HepG2 (cell line): ENCODE measurements around the gene SECISBP2L. TPM values are rescaled to one million over a fixed set of nuclear protein-coding genes. Genes with fewer than 3 reads are reported as not detected.

ENCODE experiments used
- CENPBD1 ChIP-seq: sonication (generic); formaldehyde crosslinking; IDR thresholded peaks from 2 replicates; pipeline ENCODE4 v1.8.0; 2022; ENCODE audit warnings: missing genetic modification reagents, low read depth, mild to moderate bottlenecking, borderline replicate concordance
- GABPB1 ChIP-seq: IDR thresholded peaks from 2 replicates; pipeline ENCODE4 v1.6.1; 2016; ENCODE audit warnings: mild to moderate bottlenecking, missing genetic modification reagents, moderate library complexity, missing compliant biosample characterization
- HNRNPK ChIP-seq: fragments of 200-400 bp; formaldehyde crosslinking; IDR thresholded peaks from 2 replicates; pipeline ENCODE4 v1.6.1; 2018; ENCODE audit warnings: low read length, low read depth, moderate library complexity, mild to moderate bottlenecking; ENCODE audit not compliant: poor library complexity, severe bottlenecking
- HNRNPL ChIP-seq: fragments of 200-400 bp; formaldehyde crosslinking; IDR thresholded peaks from 2 replicates; pipeline ENCODE4 v1.6.1; 2017; ENCODE audit warnings: mild to moderate bottlenecking, low read depth, low read length
- MEF2D ChIP-seq: sonication (generic); formaldehyde crosslinking; IDR thresholded peaks from 2 replicates; pipeline ENCODE4 v1.5.1; 2020; ENCODE audit warnings: mild to moderate bottlenecking, missing genetic modification reagents
- MTF2 ChIP-seq: sonication (generic); formaldehyde crosslinking; IDR thresholded peaks from 2 replicates; pipeline ENCODE4 v1.5.0; 2020; ENCODE audit warnings: missing genetic modification reagents, borderline replicate concordance
- NFKB2 ChIP-seq: sonication (generic); formaldehyde crosslinking; IDR thresholded peaks from 2 replicates; pipeline ENCODE4 v1.4.0; 2020; ENCODE audit warnings: missing genetic modification reagents, borderline replicate concordance
- NONO ChIP-seq, 2 experiments: fragments of 450-650 bp in 1 of 2; sonication (generic) in 1 of 2; formaldehyde crosslinking in 1 of 2; IDR thresholded peaks in 1 of 2; conservative IDR thresholded peaks in 1 of 2; 2 replicates each; pipeline versions ENCODE4 v1.6.1 to v1.8.0; 2017 to 2022; ENCODE audit warnings: mild to moderate bottlenecking in 1 of 2, missing genetic modification reagents in 1 of 2, moderate library complexity in 1 of 2
- PHF8 ChIP-seq: sonication (generic); formaldehyde crosslinking; IDR thresholded peaks from 2 replicates; pipeline ENCODE4 v1.5.0; 2020; ENCODE audit warnings: missing genetic modification reagents
- RXRB ChIP-seq: IDR thresholded peaks from 2 replicates; pipeline ENCODE4 v1.6.1; 2016; ENCODE audit warnings: borderline replicate concordance, missing genetic modification reagents, missing compliant biosample characterization
- SMAD3 ChIP-seq: sonication (generic); formaldehyde crosslinking; IDR thresholded peaks from 2 replicates; pipeline ENCODE4 v1.4.0; 2020; ENCODE audit warnings: missing genetic modification reagents
- TIGD3 ChIP-seq: sonication (generic); formaldehyde crosslinking; IDR thresholded peaks from 2 replicates; pipeline ENCODE4 v1.5.1; 2020; ENCODE audit warnings: mild to moderate bottlenecking, missing genetic modification reagents, borderline replicate concordance
- ZBTB42 ChIP-seq: sonication (generic); formaldehyde crosslinking; IDR thresholded peaks from 2 replicates; pipeline ENCODE4 v1.5.0; 2020; ENCODE audit warnings: mild to moderate bottlenecking, missing genetic modification reagents
- ZKSCAN8 ChIP-seq: IDR thresholded peaks from 2 replicates; pipeline ENCODE4 v1.6.1; 2016; ENCODE audit warnings: borderline replicate concordance, missing genetic modification reagents, missing compliant biosample characterization
- ZNF619 ChIP-seq: sonication (generic); formaldehyde crosslinking; IDR thresholded peaks from 2 replicates; pipeline ENCODE4 v1.4.0; 2020; ENCODE audit warnings: mild to moderate bottlenecking, missing genetic modification reagents
- ZNF629 ChIP-seq: sonication (generic); formaldehyde crosslinking; conservative IDR thresholded peaks from 2 replicates; pipeline ENCODE4 v1.5.0; 2020; ENCODE audit warnings: missing genetic modification reagents
- polyA plus RNA-seq, 8 experiments: library from polyadenylated mRNA; depleted of rRNA in 3 of 8; stranded (reverse) in 7 of 8; unstranded in 1 of 8; fragments of >200 nt; fragmentation: Illumina TruSeq in 4 of 8; extraction: Trizol in 4 of 8; gene quantifications; 2 replicates each; pipeline versions ENCODE4 v1.2.1 to v1.2.3, GENCODE V29; 2011 to 2016; ENCODE audit warnings: low read depth in 4 of 8, missing spikeins in 1 of 8, mixed read lengths in 1 of 8; ENCODE audit not compliant: insufficient read depth in 1 of 8
- total RNA-seq, 5 experiments: library from RNA; depleted of rRNA; stranded (reverse); fragments of >200 nt; fragmentation: Illumina TruSeq; extraction: Trizol; gene quantifications; 2 replicates each; pipeline ENCODE4 v1.2.3, GENCODE V29; 2016; ENCODE audit warnings: low read depth in 1 of 5
- TF ChIP-seq, protein P1 (sequence below): sonication (generic); formaldehyde crosslinking; IDR thresholded peaks from 2 replicates; pipeline ENCODE4 v1.8.1; 2022; ENCODE audit warnings: low read depth, mild to moderate bottlenecking, missing genetic modification reagents
- TF ChIP-seq, protein P2 (sequence below): sonication (generic); formaldehyde crosslinking; IDR thresholded peaks from 2 replicates; pipeline ENCODE4 v1.9.0; 2022; ENCODE audit warnings: missing genetic modification reagents, mild to moderate bottlenecking, borderline replicate concordance

The SECISBP2L gene
- total and polyA plus RNA-seq, 2 of the 13 experiments (the other 11 are each of a cell fraction or from before 2014, with no cell fraction given), result 13.9 to 15.6 TPM

DNA sequence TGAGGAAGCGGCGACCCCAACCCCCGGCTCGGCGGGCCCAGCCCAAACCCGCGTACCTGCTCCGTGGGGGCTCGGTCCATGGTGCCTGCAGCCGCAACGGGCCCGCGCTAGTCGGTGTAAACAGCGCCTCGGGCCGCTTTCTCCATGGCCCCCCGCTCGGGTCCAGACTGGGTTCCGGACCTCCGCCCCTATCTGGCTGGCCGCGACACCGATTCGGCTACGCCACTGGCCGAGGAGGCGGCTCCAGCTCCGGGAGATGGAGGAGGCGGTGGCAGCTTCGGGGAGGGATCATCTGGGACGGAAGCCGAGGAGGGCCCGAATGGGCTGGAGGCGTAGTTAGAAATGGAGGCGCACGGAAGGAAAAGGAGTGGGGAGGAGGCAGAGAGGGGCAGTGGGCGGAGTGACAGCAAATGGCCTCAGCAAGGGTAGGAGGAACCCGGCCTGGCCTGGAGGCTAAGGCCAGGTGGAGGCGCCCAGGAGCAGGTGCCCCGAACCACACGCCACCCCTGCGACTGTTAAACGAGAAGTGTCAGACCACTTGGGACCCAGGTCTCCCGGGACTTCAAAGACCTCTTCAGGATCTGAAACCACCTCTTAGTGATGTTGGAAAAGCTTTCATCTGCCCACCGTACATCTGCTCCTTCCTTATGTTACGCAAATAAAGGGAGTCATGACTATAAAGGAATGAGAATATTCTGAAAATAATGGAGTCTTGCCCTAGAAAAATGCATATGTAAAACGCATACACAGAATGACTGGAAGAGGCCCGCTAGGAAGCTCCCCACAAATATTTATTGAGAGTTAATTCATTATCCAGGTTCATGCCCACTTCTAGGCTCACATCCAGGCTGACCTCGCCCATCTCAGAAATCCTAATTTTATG is at the start of gene SECISBP2L (continued):
- TF ChIP-seq CENPBD1 (CRISPR knock-in tag) (no peak), NONO (IDR thresholded peaks at IDR 0.05) (no peak), NONO (CRISPR knock-in tag; conservative IDR thresholded peaks at IDR 0.05) (peak; percentile 97), MTF2 (CRISPR knock-in tag) (no peak), HNRNPK (peak; percentile 89), RXRB (CRISPR knock-in tag) (peak; percentile 68; the same call in 1 of the 2 replicates), SMAD3 (CRISPR knock-in tag) (peak; percentile 49; the same call in 1 of the 2 replicates), MEF2D (CRISPR knock-in tag) (peak; percentile 82), ZNF629 (CRISPR knock-in tag) (peak; percentile 35), HNRNPL (0 out of 2 replicates have a peak, but pooled peaks have one; percentile 63), TIGD3 (0 out of 2 replicates have a peak, but pooled peaks have one; percentile 65), ZNF619 (CRISPR knock-in tag) (peak; percentile 68; the same call in 1 of the 2 replicates), ZKSCAN8 (CRISPR knock-in tag) (peak; percentile 78; the same call in 1 of the 2 replicates), NFKB2 (CRISPR knock-in tag) (peak; percentile 88; the same call in 1 of the 2 replicates), ZBTB42 (no peak), PHF8 (CRISPR knock-in tag) (peak; percentile 97), GABPB1 (CRISPR knock-in tag) (peak; percentile 90)
- TF ChIP-seq, protein P1, sequence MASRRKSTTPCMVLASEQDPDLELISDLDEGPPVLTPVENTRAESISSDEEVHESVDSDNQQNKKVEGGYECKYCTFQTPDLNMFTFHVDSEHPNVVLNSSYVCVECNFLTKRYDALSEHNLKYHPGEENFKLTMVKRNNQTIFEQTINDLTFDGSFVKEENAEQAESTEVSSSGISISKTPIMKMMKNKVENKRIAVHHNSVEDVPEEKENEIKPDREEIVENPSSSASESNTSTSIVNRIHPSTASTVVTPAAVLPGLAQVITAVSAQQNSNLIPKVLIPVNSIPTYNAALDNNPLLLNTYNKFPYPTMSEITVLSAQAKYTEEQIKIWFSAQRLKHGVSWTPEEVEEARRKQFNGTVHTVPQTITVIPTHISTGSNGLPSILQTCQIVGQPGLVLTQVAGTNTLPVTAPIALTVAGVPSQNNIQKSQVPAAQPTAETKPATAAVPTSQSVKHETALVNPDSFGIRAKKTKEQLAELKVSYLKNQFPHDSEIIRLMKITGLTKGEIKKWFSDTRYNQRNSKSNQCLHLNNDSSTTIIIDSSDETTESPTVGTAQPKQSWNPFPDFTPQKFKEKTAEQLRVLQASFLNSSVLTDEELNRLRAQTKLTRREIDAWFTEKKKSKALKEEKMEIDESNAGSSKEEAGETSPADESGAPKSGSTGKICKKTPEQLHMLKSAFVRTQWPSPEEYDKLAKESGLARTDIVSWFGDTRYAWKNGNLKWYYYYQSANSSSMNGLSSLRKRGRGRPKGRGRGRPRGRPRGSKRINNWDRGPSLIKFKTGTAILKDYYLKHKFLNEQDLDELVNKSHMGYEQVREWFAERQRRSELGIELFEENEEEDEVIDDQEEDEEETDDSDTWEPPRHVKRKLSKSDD (CRISPR knock-in tag), result peak; percentile 78; the same call in 1 of the 2 replicates
- TF ChIP-seq, protein P2, sequence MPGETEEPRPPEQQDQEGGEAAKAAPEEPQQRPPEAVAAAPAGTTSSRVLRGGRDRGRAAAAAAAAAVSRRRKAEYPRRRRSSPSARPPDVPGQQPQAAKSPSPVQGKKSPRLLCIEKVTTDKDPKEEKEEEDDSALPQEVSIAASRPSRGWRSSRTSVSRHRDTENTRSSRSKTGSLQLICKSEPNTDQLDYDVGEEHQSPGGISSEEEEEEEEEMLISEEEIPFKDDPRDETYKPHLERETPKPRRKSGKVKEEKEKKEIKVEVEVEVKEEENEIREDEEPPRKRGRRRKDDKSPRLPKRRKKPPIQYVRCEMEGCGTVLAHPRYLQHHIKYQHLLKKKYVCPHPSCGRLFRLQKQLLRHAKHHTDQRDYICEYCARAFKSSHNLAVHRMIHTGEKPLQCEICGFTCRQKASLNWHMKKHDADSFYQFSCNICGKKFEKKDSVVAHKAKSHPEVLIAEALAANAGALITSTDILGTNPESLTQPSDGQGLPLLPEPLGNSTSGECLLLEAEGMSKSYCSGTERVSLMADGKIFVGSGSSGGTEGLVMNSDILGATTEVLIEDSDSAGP (CRISPR knock-in tag), result peak; percentile 96; the same call in 1 of the 2 replicates
